H9 (cell line): ENCODE data around the gene ANKRD13C. TPM values are rescaled to one million over a fixed set of nuclear protein-coding genes. Genes with fewer than 3 reads are reported as not detected.
A peak's percentile ranks its signal among the peaks of the same experiment; 100 is the strongest.

Source experiments
- DNase-seq: peaks from one replicate; pipeline ENCODE4 v3.0.0-alpha.2; 2017
- H2AFZ ChIP-seq: one replicate; pipeline ENCODE4 v1.6.1; 2013; ENCODE audit warnings: mild to moderate bottlenecking, low read length, control low read depth, moderate library complexity
- H2AK5ac ChIP-seq: 2 replicates; pipeline ENCODE4 v1.6.1; 2013; ENCODE audit warnings: low read length, control low read depth, mixed read lengths; ENCODE audit not compliant: insufficient read length
- H2BK120ac ChIP-seq: one replicate; pipeline ENCODE4 v1.6.1; 2013; ENCODE audit warnings: low read depth, mild to moderate bottlenecking, low read length, control low read depth, inconsistent platforms; ENCODE audit not compliant: poor library complexity, severe bottlenecking
- H2BK12ac ChIP-seq: 2 replicates; pipeline ENCODE4 v1.6.1; 2013; ENCODE audit warnings: low read length, control low read depth, mixed read lengths, low read depth; ENCODE audit not compliant: insufficient read length
- H2BK15ac ChIP-seq: 2 replicates; pipeline ENCODE4 v1.6.1; 2013; ENCODE audit warnings: low read depth, low read length, control low read depth
- H2BK20ac ChIP-seq: one replicate; pipeline ENCODE4 v1.6.1; 2013; ENCODE audit warnings: low read depth, mild to moderate bottlenecking, low read length, control low read depth, inconsistent platforms; ENCODE audit not compliant: poor library complexity, severe bottlenecking
- H2BK5ac ChIP-seq: 2 replicates; pipeline ENCODE4 v1.6.1; 2013; ENCODE audit warnings: low read length, control low read depth, mixed read lengths; ENCODE audit not compliant: insufficient read length
- H3K14ac ChIP-seq: 2 replicates; pipeline ENCODE4 v1.6.1; 2013; ENCODE audit warnings: low read length, control low read depth; ENCODE audit not compliant: insufficient read depth
- H3K18ac ChIP-seq: 2 replicates; pipeline ENCODE4 v1.6.1; 2013; ENCODE audit warnings: low read depth, mild to moderate bottlenecking, mixed read lengths, low read length, control low read depth; ENCODE audit not compliant: insufficient read length
- H3K23ac ChIP-seq: 2 replicates; pipeline ENCODE4 v1.6.1; 2013; ENCODE audit warnings: low read length, control low read depth, mixed read lengths, low read depth; ENCODE audit not compliant: insufficient read length
- H3K23me2 ChIP-seq: 2 replicates; pipeline ENCODE4 v1.6.1; 2013; ENCODE audit warnings: low read depth, mild to moderate bottlenecking, mixed read lengths, low read length, control low read depth; ENCODE audit not compliant: insufficient read length, poor library complexity, severe bottlenecking
- H3K27ac ChIP-seq: 2 replicates; pipeline ENCODE4 v1.5.1; 2013; ENCODE audit warnings: low read length, control low read depth, mixed read lengths, low read depth; ENCODE audit not compliant: insufficient read length
- H3K27me3 ChIP-seq: 2 replicates; pipeline ENCODE4 v1.6.1; 2013; ENCODE audit warnings: low read length, control low read depth, inconsistent platforms; ENCODE audit not compliant: insufficient read depth
- H3K4ac ChIP-seq: 2 replicates; pipeline ENCODE4 v1.6.1; 2013; ENCODE audit warnings: low read depth, mild to moderate bottlenecking, control low read depth, inconsistent platforms, low read length, moderate library complexity
- H3K4me1 ChIP-seq: 2 replicates; pipeline ENCODE4 v1.6.1; 2013; ENCODE audit warnings: low read length, control low read depth, inconsistent platforms; ENCODE audit not compliant: insufficient read depth
- H3K4me2 ChIP-seq: 2 replicates; pipeline ENCODE4 v1.6.1; 2013; ENCODE audit warnings: low read length, control low read depth, mixed read lengths; ENCODE audit not compliant: insufficient read length, insufficient read depth
- H3K56ac ChIP-seq: 2 replicates; pipeline ENCODE4 v1.6.1; 2013; ENCODE audit warnings: low read depth, mild to moderate bottlenecking, mixed read lengths, low read length, control low read depth; ENCODE audit not compliant: insufficient read length
- H3K79me1 ChIP-seq: 2 replicates; pipeline ENCODE4 v1.6.1; 2013; ENCODE audit warnings: low read depth, mild to moderate bottlenecking, moderate library complexity, low read length, control low read depth, inconsistent platforms; ENCODE audit not compliant: insufficient read depth, poor library complexity, severe bottlenecking
- H3K79me2 ChIP-seq: 2 replicates; pipeline ENCODE4 v1.6.1; 2013; ENCODE audit warnings: low read length, control low read depth, inconsistent platforms; ENCODE audit not compliant: insufficient read depth
- H3K9ac ChIP-seq: 2 replicates; pipeline ENCODE4 v1.6.1; 2013; ENCODE audit warnings: low read length, control low read depth, mixed read lengths; ENCODE audit not compliant: insufficient read length; ENCODE audit errors: extremely low read depth
- H3K9me3 ChIP-seq: one replicate; pipeline ENCODE4 v1.6.1; 2013; ENCODE audit warnings: low read depth, low read length, inconsistent platforms; ENCODE audit not compliant: control insufficient read depth
- H3T11ph ChIP-seq: one replicate; pipeline ENCODE4 v1.6.1; 2013; ENCODE audit warnings: mild to moderate bottlenecking, low read length, control low read depth, inconsistent platforms
- H4K20me1 ChIP-seq: one replicate; pipeline ENCODE4 v1.6.1; 2013; ENCODE audit not compliant: control insufficient read depth, insufficient read length, insufficient read depth
- H4K5ac ChIP-seq: 2 replicates; pipeline ENCODE4 v1.6.1; 2013; ENCODE audit warnings: low read depth, mild to moderate bottlenecking, mixed read lengths, low read length, control low read depth; ENCODE audit not compliant: insufficient read length
- H4K8ac ChIP-seq: replicated peaks from 2 replicates; pipeline ENCODE4 v1.6.1; 2013; ENCODE audit warnings: low read length, control low read depth, mixed read lengths, low read depth; ENCODE audit not compliant: insufficient read length
- H4K91ac ChIP-seq: 2 replicates; pipeline ENCODE4 v1.6.1; 2013; ENCODE audit warnings: low read depth, mild to moderate bottlenecking, moderate library complexity, mixed read lengths, low read length, control low read depth; ENCODE audit not compliant: insufficient read length
- H3K27ac Mint-ChIP-seq, 3 experiments: 2 replicates in 2 of 3; 3 replicates in 1 of 3; pipeline ENCODE4 v1.8.0; 2020 to 2021; ENCODE audit warnings: mixed read lengths in 3 of 3, mild to moderate bottlenecking in 1 of 3, moderate library complexity in 1 of 3
- H3K27me3 Mint-ChIP-seq: 2 replicates; pipeline ENCODE4 v1.8.0; 2021; ENCODE audit warnings: low read depth, mild to moderate bottlenecking, moderate library complexity, mixed read lengths
- H3K36me3 Mint-ChIP-seq, 3 experiments: 2 replicates in 2 of 3; 3 replicates in 1 of 3; pipeline ENCODE4 v1.8.0; 2020 to 2021; ENCODE audit warnings: low read depth in 3 of 3, mixed read lengths in 3 of 3; ENCODE audit not compliant: insufficient read depth in 1 of 3
- H3K4me1 Mint-ChIP-seq, 2 experiments: 2 replicates each; pipeline ENCODE4 v1.8.0; 2020; ENCODE audit warnings: mixed read lengths in 2 of 2
- H3K4me3 Mint-ChIP-seq, 2 experiments: 2 replicates in 1 of 2; 3 replicates in 1 of 2; pipeline ENCODE4 v1.8.0; 2020 to 2021; ENCODE audit warnings: mild to moderate bottlenecking in 2 of 2, mixed read lengths in 2 of 2, moderate library complexity in 1 of 2
- H3K9me3 Mint-ChIP-seq, 2 experiments: 2 replicates in 1 of 2; 3 replicates in 1 of 2; pipeline ENCODE4 v1.8.0; 2020; ENCODE audit warnings: mild to moderate bottlenecking in 2 of 2, mixed read lengths in 2 of 2, moderate library complexity in 1 of 2
- WGBS: extraction: QIAGEN DNeasy Blood & Tissue Kit; methylation state at CpG from one replicate; pipeline ENCODE4 v1.1.7; 2013; ENCODE audit warnings: missing lambda C conversion rate, low lambda C conversion rate, mixed read lengths; ENCODE audit not compliant: insufficient read length; ENCODE audit errors: extremely low coverage; 5-methylcytosine and 5-hydroxymethylcytosine counted together
- total RNA-seq: library from RNA; stranded (reverse); gene quantifications from 2 replicates; pipeline ENCODE4 v1.2.1, GENCODE V29; 2021
- TF ChIP-seq, protein P1 (sequence below): fragments of 200-600 bp; sonication (generic); conservative IDR thresholded peaks from 3 replicates; pipeline ENCODE4 v1.8.0; 2021; ENCODE audit warnings: antibody characterized with exemption, mild to moderate bottlenecking

ANKRD13C gene
- total RNA-seq, 1 experiment from 2014 or later, result 19.7 TPM

GRCh38 chr1:70333245-70333644, 21.3 kb downstream of the ANKRD13C start:
- H2BK12ac ChIP-seq, result no peak overlapping the region
- H3K27ac ChIP-seq, result no peak overlapping the region
- peaks cover 6% of the 10 kb centered on the region in 2 experiments for H3K4me1 Mint-ChIP-seq
- H2AFZ ChIP-seq, result no peak overlapping the region
- H3K4me3 Mint-ChIP-seq, result no peak overlapping the region
- no peak overlapping the region for H3T11ph ChIP-seq
- H3K23me2 ChIP-seq, result no peaks in the 10 kb centered on the region
- no peak for DNase-seq
- H2BK120ac ChIP-seq, result no peak overlapping the region
- H3K18ac ChIP-seq, result no peak overlapping the region
- TF ChIP-seq, protein P1, sequence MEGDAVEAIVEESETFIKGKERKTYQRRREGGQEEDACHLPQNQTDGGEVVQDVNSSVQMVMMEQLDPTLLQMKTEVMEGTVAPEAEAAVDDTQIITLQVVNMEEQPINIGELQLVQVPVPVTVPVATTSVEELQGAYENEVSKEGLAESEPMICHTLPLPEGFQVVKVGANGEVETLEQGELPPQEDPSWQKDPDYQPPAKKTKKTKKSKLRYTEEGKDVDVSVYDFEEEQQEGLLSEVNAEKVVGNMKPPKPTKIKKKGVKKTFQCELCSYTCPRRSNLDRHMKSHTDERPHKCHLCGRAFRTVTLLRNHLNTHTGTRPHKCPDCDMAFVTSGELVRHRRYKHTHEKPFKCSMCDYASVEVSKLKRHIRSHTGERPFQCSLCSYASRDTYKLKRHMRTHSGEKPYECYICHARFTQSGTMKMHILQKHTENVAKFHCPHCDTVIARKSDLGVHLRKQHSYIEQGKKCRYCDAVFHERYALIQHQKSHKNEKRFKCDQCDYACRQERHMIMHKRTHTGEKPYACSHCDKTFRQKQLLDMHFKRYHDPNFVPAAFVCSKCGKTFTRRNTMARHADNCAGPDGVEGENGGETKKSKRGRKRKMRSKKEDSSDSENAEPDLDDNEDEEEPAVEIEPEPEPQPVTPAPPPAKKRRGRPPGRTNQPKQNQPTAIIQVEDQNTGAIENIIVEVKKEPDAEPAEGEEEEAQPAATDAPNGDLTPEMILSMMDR, result no peak
- peak overlapping the region in 2 of 3 experiments; percentile 16 to 23; a peak in 5 of 7 replicates for H3K27ac Mint-ChIP-seq
- H2BK5ac ChIP-seq, result no peak overlapping the region
- H3K56ac ChIP-seq, result no peak overlapping the region
- H4K8ac ChIP-seq, result no peak overlapping the region
- no peak overlapping the region for H2BK20ac ChIP-seq
- H4K5ac ChIP-seq, result no peak overlapping the region
- H3K36me3 Mint-ChIP-seq, result peaks cover 0 to 12% (median 4%) of the 10 kb centered on the region in 3 experiments; a peak in 6 of 7 replicates
- H3K4ac ChIP-seq, result no peak overlapping the region
- H3K79me1 ChIP-seq, result peaks cover 2% of the 10 kb centered on the region
- H3K27me3 ChIP-seq, result no peaks in the 10 kb centered on the region
- H3K9ac ChIP-seq, result no peak overlapping the region
- no peaks in the 10 kb centered on the region for H3K4me1 ChIP-seq
- H3K9me3 ChIP-seq, result no peaks in the 10 kb centered on the region
- H3K27me3 Mint-ChIP-seq, result no peaks in the 10 kb centered on the region
- no peak overlapping the region for H3K23ac ChIP-seq
- H3K4me2 ChIP-seq, result no peak overlapping the region
- H2AK5ac ChIP-seq, result no peak overlapping the region
- H3K14ac ChIP-seq, result no peak overlapping the region
- WGBS, result no CpG with 5 or more reads among the region's 2 CpGs
- H3K79me2 ChIP-seq, result 0 out of 2 replicates have a peak, but pooled peaks cover 2% of the 10 kb centered on the region
- no peak overlapping the region for H4K91ac ChIP-seq
- H2BK15ac ChIP-seq, result no peak overlapping the region
- H3K9me3 Mint-ChIP-seq, result no peaks in the 10 kb centered on the region
- H4K20me1 ChIP-seq, result no peaks in the 10 kb centered on the region
